Rectal smooth muscle tissue (tissue), 1 donor: ENCODE measurements around the gene CTSK.
"Not testable (repeated sequence)": the region's sequence is repeated elsewhere in the genome, so short reads cannot be mapped to it uniquely, and the experiment has no call there.

Experiments
- H3K27ac ChIP-seq: one replicate; pipeline ENCODE4 v1.7.0; 2013; ENCODE audit warnings: low read depth, low read length, inconsistent platforms
- H3K27me3 ChIP-seq: one replicate; pipeline ENCODE4 v1.7.0; 2013; ENCODE audit warnings: low read length; ENCODE audit not compliant: control insufficient read depth, insufficient read depth
- H3K36me3 ChIP-seq: one replicate; pipeline ENCODE4 v1.7.0; 2013; ENCODE audit warnings: low read length; ENCODE audit not compliant: control insufficient read depth, insufficient read depth
- H3K4me1 ChIP-seq: one replicate; pipeline ENCODE4 v1.7.0; 2013; ENCODE audit warnings: low read length; ENCODE audit not compliant: control insufficient read depth, insufficient read depth
- H3K4me3 ChIP-seq: one replicate; pipeline ENCODE4 v1.7.0; 2013; ENCODE audit warnings: low read length
- H3K9ac ChIP-seq: one replicate; pipeline ENCODE4 v1.7.0; 2013; ENCODE audit warnings: low read length

Gene CTSK

DNA sequence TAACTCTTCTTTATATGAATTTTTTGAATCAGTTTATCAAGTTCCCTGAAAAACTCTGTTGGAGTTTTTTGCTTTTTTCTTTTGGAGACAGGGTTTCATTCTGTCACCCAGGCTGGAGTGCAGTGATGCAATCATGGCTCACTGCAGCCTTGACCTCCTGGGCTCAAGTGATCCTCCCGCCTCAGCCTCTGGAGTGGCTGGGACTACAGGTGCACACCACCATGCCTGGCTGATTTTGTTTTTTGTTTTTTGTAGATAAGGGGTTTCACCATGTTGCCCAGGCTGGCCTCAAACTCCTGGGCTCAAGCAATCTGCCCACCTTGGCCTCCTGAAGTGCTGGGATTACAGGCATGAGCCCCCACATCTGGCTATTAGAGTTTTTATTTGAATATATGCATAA is 40.4 kb downstream of the CTSK start:
- not testable (repeated sequence) for H3K9ac ChIP-seq, H3K27ac ChIP-seq, H3K27me3 ChIP-seq, H3K4me1 ChIP-seq, H3K36me3 ChIP-seq, H3K4me3 ChIP-seq

DNA sequence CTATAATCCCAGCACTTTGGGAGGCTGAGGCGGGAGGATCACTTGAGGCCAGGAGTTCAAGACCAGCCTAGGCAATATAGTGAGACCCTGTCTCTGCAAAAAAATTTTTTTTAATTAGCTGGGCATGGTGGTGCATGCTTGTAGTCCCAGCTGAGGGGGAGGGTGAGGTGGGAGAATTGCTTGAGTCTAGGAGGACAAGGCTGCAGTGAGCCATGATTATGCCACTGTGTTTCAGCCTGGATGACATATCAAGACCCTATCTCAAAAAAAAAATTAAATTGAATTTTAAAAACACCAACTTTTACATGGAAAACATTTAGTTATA is 42.1 kb downstream of the CTSK start:
- H3K4me1 ChIP-seq: not testable (repeated sequence)

DNA sequence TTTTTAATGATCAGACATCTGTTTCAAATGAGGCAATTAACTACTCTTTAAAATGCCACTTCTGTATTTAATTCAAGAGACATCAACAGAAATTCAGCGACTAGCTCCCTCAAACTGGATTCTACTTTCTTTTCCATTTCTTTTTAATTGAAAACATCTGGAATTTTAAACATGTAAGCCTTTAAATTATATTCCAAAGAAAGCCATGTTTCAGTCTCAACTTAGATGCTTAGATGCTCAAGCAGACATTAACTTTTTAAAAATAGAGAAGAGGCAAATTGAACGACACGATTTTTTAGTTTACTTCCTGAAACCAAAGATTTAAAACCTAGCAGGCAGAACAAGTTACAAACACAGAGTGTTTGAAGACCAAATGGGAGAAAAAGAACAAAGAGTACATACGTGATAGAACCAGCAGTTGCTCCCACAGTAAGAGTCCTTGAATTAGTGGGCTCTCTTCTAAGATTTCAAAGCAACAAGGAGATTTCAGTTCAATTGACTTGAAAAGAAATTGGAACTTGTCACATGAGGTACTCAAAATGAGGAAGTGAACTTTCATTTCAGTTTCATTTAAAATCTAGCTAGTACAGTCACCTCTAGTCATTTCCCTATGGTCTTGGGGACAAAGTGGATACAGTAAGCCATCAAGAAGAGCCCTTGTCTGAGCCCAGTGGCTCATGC is 42.6 kb downstream of the CTSK start, which contains the start of gene CTSS:
Gene CTSS (minus strand): TSS at position 483 of the 681 bp plus-strand sequence. CDS start 1,015 bp downstream, outside the sequence.
- Histone ChIP-seq H3K4me1 (no peaks in the 10 kb centered on the region), H3K27ac (no peak within 1 kb of the TSS), H3K36me3 (no peaks in the 10 kb centered on the region), H3K27me3 (no peaks in the 10 kb centered on the region), H3K4me3 (peak within 1 kb of the TSS; percentile 38), H3K9ac (no peak within 1 kb of the TSS)

More for the DNA sequence above, 42.1 kb downstream of the CTSK start:
- H3K27me3 ChIP-seq, H3K4me3 ChIP-seq, H3K9ac ChIP-seq, H3K27ac ChIP-seq, H3K36me3 ChIP-seq: not testable (repeated sequence)

DNA sequence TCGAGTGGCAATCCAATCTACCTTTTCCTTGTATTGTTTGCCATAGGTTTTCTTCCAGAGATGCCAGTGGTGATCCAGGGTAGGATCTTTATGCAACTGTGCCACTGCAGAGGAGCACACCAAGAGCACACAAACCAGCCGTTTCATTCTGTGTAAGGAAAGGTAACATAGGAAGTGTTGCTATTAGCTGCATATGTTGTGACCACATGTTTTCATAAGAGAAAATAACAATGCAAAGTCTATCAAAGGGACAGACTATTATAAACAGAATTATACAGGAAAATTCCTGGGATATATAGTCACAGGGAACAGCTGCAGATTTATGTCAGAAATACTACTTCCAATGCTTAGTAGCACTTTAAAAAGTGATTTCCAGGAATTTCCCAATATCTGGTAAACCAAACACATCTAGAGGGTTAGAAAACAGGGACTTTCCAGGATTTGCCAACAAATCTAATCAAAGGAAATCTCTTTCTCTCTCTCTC is 43.4 kb downstream of the CTSK start:
- no peaks in the 10 kb centered on the region for H3K4me1 ChIP-seq
- peak overlapping the region; percentile 38 for H3K4me3 ChIP-seq

DNA sequence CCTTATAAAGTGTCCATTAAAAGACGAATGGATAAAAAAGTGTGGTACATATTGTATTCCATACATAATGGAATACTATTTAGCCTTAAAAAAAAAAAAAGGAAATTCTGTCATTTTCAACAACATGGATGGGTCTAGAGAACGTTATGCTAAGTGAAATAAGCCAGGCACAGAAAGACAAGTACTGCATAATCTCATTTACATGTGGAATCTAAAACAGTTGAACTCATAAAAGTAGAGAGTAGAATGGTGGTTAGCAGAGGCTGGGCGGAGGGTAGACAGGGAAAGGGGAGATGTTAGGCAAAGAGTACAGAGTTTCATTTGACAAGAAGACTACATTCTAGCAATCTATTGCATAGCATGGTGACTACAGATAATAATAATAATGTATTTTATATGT is 45.0 kb downstream of the CTSK start:
- Histone ChIP-seq H3K27ac (no peak overlapping the region), H3K27me3 (no peaks in the 10 kb centered on the region), H3K36me3 (no peaks in the 10 kb centered on the region), H3K4me1 (no peaks in the 10 kb centered on the region), H3K4me3 (no peak overlapping the region), H3K9ac (no peak overlapping the region)

More for the DNA sequence above, 43.4 kb downstream of the CTSK start:
- H3K36me3 ChIP-seq: no peaks in the 10 kb centered on the region
- H3K27ac ChIP-seq: no peak overlapping the region
- H3K27me3 ChIP-seq: no peaks in the 10 kb centered on the region
- no peak overlapping the region for H3K9ac ChIP-seq

DNA sequence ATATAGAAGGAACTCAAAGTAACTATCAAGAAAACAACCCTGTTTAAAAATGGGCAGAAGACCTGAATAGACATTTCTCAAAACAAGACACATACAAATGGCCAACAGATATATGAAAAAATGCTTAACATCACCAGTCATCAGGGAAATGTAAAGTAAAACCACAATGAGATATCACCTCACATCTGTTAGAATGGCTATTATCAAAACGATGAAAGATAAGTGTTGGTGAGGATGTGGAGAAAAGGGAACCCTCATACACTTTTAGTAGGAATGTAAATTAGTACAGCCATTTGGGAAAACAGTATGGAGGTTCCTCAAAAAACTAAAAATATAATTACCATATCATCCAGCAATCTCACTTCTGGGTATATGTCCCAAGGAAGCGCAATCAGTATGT is 45.5 kb downstream of the CTSK start:
- Histone ChIP-seq H3K4me1 (no peaks in the 10 kb centered on the region), H3K27ac (no peak overlapping the region), H3K27me3 (no peaks in the 10 kb centered on the region), H3K36me3 (no peaks in the 10 kb centered on the region), H3K4me3 (no peak overlapping the region), H3K9ac (no peak overlapping the region)

DNA sequence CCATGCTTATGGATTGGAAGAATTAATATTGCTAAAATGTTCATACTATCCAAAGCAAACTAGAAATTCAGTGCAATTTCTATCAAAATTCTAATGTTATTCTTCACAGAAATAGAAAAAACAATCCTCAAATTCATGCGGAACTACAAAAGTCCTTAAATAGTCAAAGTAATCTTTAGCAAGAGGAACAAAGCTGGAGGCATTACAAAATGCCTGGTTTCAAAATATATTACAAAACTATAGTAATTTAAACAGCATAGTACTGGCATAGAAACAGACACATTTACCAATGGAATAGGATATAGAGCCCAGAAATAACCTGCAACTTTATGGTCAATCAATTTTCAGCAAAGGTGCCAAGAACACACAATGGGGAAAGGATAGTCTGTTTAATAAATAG is 46.3 kb downstream of the CTSK start:
- Histone ChIP-seq H3K27me3 (no peaks in the 10 kb centered on the region), H3K4me3 (no peak overlapping the region), H3K9ac (no peak overlapping the region), H3K27ac (no peak overlapping the region), H3K4me1 (no peaks in the 10 kb centered on the region), H3K36me3 (no peaks in the 10 kb centered on the region)

DNA sequence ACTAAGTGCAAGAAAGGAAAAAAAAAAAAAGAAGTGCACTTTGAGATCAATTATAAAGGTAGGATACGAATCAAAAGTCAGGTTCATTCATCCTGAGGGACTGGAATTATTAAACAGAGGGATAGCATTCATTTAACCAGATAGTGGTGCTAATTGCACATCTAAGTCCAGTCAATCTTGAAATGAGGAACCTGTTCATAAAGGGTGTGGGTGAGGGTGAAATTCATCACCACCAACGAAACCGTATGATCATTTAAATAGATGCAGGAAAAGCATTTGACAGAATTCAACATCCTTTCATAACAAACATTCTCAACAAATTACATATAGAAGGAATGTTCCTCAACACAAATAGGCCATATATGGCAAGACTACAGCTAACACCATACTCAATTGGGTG is 48.0 kb downstream of the CTSK start:
- H3K36me3 ChIP-seq: no peaks in the 10 kb centered on the region
- no peak overlapping the region for H3K4me3 ChIP-seq
- H3K9ac ChIP-seq: no peak overlapping the region
- no peaks in the 10 kb centered on the region for H3K27me3 ChIP-seq
- H3K27ac ChIP-seq: no peak overlapping the region
- no peaks in the 10 kb centered on the region for H3K4me1 ChIP-seq

DNA sequence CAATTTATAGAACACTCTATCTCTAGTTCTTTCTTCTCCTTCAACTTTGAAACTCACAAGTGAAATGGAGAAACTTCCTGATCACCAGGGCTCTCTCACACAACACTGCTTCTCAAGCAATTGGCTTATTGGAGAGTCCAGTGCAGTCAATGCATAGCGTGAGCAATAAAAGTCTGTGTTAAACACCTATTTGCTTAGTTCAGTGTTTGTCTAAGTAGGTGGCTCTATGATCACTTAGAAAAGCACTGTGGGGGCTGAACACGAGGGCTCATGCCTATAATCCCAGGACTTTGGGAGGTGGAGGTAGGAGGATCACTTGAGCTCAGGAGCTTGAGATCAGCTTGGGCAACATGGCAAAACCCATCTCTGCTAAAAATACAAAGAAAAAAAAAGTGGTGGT is 54.6 kb downstream of the CTSK start:
- Histone ChIP-seq H3K4me3 (no peak overlapping the region), H3K27ac (no peak overlapping the region), H3K4me1 (no peaks in the 10 kb centered on the region), H3K9ac (no peak overlapping the region), H3K36me3 (no peaks in the 10 kb centered on the region), H3K27me3 (no peaks in the 10 kb centered on the region)

DNA sequence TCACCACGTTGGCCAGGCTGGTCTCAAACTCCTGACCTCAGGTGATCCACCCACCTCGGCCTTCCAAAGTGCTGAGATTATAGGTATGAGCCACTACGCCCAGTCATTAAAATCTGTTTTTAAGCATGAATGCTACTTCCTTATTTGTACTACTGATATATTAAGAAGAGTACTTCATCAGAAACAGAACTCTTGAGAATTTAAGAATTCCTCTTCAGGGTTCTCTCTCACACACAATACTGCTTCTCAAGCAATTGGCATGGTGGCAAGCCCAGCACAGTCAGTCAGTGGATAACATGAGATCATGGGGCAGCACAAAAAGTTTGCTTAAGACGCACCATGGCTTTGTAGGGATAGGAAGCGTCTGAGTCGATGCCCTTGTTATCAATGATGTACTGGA is 56.6 kb downstream of the CTSK start:
- Histone ChIP-seq H3K27me3 (no peaks in the 10 kb centered on the region), H3K4me3 (no peak overlapping the region), H3K36me3 (peaks cover 3% of the 10 kb centered on the region), H3K4me1 (no peaks in the 10 kb centered on the region), H3K9ac (no peak overlapping the region), H3K27ac (no peak overlapping the region)

DNA sequence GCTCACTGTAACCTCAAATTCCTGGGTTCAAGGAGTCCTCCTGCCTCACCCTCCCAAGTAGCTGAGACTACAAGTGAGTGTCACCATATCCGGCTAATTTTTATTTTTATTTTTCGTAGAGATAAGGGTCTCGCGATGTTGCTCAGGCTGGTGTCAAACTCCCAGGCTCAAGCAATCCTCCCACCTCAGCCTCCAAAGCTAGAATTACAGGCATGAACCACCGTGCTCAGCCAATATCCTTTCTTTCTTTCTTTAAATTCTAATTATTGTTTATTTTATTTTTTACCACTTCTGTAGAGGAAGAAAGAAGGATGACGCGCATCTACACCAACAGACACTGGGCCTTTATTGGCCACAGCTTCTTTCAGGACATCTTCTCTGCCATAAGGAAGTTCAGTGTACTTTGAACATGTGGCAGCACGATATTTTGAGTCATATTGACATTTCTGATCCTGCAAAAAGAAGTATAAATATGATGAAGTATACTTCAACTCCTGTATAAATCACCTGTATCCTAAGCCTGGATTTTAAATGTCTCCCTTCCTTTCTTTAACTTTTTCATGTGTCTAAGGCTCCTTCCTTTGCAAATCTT is 58.2 kb downstream of the CTSK start:
- H3K9ac ChIP-seq: no peak overlapping the region
- no peak overlapping the region for H3K27ac ChIP-seq
- no peaks in the 10 kb centered on the region for H3K4me1 ChIP-seq
- H3K4me3 ChIP-seq: no peak overlapping the region
- H3K27me3 ChIP-seq: no peaks in the 10 kb centered on the region
- H3K36me3 ChIP-seq: peaks cover 4% of the 10 kb centered on the region

DNA sequence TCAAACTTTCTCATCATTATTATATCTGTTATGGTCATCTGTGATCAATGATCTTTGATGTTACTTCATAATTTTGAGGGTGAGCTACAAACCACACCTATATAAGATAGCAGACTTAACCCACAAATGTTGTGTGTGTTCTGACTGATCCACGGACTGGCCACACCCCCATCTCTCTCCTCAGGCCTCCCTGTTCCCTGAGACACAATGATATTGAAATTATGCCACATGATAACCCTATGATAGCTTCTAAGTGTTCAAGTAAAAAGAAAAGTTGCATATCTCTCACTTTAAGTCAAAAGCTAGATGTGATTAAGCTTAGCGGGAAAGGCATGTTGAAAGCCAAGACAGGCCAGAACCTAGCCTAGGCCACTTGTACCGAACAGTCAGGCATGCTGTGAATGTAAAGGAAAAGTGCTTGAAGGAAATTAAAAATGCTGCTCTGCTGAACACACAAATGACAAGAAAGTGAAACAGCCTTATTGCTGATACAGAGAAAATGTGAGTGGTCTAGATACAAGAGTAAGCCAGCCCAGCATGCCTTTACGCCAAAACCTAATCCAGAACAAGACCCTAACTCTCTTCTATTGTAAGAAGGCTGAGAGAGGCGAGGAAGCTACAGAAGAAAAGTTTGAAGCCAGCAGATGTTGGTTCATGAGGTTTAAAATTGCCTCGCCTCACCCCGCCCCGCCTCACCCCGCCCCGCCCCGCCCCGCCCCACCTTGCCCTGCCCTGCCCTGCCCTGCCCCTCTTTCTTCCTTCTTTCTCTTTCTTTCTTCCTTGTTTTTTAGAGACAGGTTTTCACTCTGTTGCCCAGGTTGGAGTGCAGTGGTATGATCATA is 59.0 kb downstream of the CTSK start:
- Histone ChIP-seq H3K36me3 (peaks cover 6% of the 10 kb centered on the region), H3K27me3 (no peaks in the 10 kb centered on the region), H3K9ac (no peak overlapping the region), H3K4me3 (no peak overlapping the region), H3K4me1 (no peaks in the 10 kb centered on the region), H3K27ac (no peak overlapping the region)
